Stimulated activated CD4-positive, alpha-beta T cell treated with anti-CD3 and anti-CD28 coated beads, Interleukin-12 subunit alpha, Interleukin-12 subunit beta, amount 100 ng/mL, for 48 hours (primary cell): ENCODE data around the gene CTXND1.
"Not testable (repeated sequence)": the region's sequence is repeated elsewhere in the genome, so short reads cannot be mapped to it uniquely, and the experiment has no call there.

Experiments used
- DNase-seq, 3 donors: peaks; one replicate each; pipeline ENCODE4 v3.0.0-alpha.2; 2020; ENCODE audit warnings: low read depth in 2 of 3, low spot score in 1 of 3

The CTXND1 gene

DNA sequence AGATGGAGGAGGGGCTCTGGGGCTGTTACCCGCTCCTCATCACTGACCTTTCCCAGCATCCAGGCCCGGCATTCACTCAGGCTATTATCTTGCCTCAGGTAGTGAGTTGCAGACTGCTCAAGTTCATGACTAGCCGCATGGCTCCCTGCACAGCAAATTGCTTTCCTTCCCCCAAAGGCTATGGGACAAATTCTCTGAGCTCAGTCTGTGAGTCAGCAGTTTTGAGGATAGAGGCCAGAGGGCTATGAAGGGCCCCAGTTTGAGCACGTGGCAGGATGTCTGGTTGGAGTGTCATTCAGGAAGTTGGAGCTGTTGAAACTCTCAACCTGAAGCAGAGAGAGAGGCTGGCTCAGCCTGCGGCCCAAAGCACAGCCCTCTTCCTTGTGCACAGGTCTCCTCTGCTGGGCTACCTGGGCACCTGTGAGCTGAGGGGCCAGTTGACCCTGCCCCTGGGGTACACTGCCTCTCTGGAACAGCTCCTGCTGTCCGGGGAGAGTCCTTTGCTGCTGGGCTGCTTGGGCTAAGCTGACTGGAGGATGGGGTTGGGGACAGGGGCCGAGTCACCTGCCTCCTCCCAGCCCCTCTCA, 91.3 kb downstream of the CTXND1 start:
- DNase-seq: peak; percentile 8 to 31 (median 20)

DNA sequence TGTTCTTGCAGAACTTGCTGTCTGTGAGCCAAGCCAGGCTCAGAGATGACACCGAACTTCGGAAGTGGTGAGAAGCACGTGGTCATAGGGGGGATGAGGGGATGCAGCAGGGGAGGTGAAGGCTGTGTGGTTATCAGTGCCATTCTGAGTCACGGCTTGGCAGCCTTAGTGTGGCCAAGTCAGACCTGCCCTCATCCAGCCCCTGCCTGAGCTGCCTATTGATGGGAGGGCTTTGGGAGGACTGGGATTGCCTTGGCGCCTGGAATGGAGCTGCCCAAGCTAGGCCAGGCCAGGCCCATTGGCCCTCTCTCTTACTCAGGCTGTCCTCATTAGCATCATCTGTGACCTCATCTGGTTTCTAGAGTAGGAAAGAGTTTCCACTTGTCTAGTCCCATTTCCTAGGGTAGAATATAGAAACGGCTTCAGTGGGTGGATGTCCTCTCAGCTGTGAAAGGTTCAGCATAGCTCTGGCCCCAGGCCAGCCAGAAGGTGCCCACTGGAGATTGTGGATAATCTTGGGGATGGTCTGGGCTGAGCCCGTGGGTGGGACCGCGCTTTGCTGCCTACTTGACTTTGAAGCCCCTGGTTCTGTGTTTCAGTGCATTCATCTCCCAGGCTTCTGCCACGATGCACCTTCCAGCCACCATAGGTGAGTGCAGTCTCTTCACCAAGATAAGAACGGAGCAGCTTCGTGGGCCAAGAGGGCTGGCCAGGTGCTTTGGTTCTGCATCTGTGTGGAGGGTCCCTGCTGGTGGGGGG, 92.0 kb downstream of the CTXND1 start:
- DNase-seq: no peak

GRCh38 chr15:80159301-80159700, 92.7 kb downstream of the CTXND1 start:
- no peak for DNase-seq

DNA sequence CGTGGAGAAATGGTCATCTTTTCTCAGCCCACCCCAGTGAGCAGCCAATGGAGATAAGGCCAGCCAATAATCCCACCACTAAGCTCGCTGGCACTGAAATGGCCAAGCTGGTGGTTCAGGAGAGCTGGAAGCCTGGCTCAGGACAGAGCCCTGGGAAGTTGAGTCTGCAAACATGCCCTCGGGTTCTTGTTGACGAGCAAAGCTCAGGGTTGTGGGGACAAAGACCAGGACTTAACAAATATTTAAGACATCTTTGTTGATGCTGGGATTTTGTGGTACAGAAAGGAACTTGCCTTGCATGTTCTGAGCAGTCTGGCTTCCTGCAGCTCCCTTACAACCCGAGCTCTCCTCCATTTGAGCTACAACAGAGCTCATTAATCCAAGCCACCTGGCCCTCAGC, 94.8 kb downstream of the CTXND1 start:
- no peak for DNase-seq

DNA sequence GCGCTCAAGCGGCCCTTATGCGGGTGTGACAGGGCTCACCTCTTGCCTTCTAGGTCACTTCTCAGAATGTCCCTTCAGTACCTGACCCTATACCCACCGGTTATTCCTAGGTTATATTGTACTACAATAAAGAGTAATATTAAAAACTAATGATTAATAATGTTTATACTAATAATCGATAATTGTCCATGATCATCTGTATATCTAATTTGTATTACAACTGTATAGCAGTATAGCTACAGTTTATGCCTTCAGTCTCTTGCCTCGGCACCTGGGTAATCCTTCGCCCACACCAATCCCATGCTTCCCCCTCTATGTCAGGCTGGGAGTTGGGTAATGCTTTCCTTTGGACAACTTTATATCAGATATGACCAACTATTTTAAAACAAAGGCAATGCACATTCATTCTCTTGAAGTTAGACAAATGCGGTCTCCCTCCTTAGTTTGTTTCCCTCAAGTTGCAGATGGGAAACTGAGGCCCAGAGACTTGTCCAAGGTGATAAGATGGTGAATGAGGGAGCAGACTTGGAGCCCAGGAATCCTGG, 95.8 kb downstream of the CTXND1 start:
- DNase-seq: no peak

DNA sequence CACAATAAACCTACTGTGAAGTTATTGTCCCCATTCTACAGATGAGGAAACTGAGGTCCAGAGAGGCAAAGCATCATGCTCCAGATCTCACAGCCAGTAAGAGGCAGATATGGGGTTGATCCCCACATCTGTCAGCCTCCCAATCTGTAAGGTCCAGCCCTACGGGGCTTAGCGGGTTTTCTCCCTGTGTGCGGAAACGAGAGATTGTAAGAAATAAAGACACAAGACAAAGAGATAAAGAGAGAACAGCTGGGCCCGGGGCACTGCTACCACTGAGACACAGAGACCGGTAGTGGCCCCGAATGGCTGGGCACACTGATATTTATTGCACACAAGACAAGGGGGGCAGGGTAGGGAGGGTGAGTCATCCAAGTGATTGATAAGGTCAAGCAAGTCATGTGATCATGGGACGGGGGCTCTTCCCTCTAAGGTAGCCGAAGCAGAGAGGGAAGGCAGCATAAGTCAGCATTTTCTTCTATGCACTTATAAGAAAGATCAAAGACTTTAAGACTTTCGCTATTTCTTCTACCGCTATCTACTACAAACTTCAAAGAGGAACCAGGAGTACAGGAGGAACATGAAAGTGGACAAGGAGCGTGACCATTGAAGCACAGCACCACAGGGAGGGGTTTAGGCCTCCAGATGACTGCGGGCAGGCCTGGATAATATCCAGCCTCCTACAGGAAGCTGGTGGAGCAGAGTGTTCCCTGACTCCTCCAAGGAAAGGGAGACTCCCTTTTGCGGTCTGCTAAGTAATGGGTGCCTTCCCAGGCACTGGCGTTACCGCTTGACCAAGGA, 96.4 kb downstream of the CTXND1 start:
- DNase-seq: not testable (repeated sequence)

DNA sequence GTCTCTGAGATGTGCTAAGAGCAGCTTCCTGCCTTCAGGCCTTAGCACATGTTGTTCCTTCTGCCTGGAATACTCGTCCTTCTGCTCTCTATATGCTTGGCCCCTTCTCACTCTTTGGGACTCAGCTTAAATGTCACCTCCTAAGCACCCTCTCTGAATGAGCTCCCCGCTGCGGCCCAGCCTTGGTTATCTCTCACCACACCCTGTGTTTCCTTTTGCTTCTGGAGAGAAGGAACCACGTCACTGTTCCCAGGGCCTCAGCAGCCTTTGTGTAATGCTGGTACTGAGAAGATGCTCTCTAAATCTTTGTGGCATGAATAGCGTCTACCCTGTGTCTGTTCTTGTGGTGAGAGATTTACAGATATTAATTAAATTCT, 97.0 kb downstream of the CTXND1 start:
- no peak for DNase-seq

GRCh38 chr15:80154336-80154735, 97.7 kb downstream of the CTXND1 start:
- no peak for DNase-seq

DNA sequence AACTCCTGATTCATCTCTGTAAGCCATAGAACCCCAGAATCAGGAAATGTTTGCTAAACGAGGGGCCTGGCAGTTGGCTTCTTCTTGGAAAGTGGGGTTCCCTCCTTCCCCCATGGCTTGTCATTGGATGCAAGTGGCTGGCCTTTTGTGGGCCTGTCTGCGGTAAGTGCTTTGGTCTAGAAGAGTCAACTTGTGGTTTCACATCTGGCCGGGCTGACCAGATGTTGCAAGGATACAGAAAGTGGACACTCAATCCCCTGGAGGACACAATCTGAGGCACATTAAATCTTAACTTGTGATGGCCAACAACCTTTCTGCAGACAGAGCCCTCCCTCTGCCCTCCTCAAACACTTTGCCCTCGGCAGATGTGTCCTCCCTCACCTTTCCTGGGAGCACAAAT, 98.1 kb downstream of the CTXND1 start:
- DNase-seq: no peak

DNA sequence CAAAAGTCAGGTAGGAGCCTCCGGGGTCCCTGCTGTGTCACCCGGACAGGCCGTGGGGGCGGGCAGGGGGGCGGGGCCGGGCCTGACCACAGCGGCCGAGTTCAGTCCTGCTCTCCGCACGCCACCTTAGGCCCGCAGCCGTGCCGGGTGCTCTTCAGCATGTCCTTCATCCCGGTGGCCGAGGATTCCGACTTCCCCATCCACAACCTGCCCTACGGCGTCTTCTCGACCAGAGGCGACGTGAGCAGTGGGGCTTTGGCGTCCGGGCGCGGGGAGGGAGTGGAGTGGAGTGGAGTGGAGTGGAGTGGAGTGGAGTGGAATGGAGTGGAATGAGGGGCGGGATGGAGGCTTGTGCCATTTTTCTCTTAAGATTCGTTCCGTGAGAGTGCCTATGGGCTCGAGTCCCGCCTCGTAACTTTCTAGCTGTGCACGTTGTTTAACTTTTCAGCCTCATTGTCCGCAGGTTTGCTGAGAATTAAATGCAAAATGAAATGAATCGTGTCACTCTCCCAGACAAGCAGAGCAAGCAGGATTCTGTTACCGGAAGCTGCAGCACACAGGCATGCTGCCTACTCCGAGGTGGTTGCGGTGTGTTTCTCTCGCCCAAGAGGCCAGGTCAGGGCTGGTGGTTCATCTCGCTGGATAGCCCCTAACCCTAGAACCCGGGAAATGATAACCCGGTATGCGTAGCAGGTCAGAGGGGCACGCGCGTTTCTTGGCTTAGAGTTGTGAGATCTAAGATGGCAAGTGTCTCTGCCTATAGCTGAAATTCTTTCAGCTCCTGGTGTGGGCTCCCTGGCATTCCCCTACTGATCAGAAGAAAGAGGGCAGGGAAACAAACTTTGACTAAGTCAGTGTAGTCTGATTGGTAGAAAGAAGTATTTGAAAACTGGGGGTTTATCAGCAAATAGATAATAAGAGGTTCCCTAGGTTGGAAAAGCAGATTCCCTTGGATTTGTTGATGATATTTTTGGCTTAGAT, 98.8 kb downstream of the CTXND1 start, which contains the start of gene FAH:
Gene FAH, plus strand, starts transcription at position 104 of the 981 bp plus-strand sequence. Its CDS starts 56 bp downstream, at position 160.
- DNase-seq: peak; percentile 20 to 31 (median 31)

- peak; percentile 85 to 94 (median 94) for DNase-seq
Observed at GRCh38 chr15:80152180-80152895, 99.7 kb downstream of the CTXND1 start.

GRCh38 chr15:80151576-80151975, 100.4 kb downstream of the CTXND1 start:
- no peak for DNase-seq

DNA sequence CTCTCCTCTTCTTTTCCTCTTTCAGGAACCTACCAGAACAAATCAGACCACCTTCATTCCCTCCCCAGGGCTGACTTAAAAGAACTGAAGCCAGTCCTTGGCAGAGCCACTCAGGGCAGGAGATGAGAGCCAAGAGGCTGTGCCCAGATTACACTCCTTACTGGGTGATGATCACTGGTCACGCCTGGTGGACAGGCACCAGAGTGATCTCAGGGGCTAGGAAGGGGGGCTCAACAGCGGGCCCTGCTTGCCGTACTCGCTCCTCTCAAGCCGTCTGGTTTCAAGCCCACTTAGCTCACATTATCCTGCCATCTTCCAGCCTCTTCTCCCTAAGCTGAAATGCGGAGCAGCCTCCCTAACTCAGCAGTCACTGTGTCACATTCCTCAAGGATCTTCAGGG, 100.9 kb downstream of the CTXND1 start:
- no peak for DNase-seq
